ENCODE measurements around the gene ERBB2. TPM values are rescaled to one million over a fixed set of nuclear protein-coding genes. Genes with fewer than 3 reads are reported as not detected.

Gene ERBB2
- total and polyA plus RNA-seq, 10 of the 15 experiments (the other 5 are each of a cell fraction or from before 2014, with no cell fraction given): 0.39 to 7.0 (median 4.3) TPM

DNA sequence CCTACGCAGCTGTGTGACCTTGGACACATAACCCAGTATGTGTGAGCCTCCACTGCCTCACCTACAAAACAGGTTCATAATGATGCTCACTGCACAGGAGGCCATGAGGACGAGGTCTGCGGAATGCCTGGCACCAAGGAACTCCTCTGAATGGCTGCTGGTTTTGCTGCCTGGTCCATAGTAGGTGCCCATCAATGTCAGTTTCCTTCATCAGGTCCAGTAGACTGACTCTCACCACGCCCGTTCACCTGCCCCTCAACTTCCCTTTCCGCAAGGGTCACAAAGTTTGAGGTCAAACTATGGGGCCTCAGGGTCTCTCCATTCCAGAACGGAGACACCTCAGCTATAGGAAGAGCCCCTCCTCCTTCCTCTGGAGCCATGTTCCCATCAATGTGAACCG is 22.8 kb upstream of the ERBB2 start:
- FAIRE-seq (no peak), ATAC-seq (no peak), DNase-seq (ENCODE audit: low read depth, low spot score) (no peak)
- WGBS (ENCODE audit: insufficient coverage, insufficient replicate concordance, low lambda C conversion rate, missing lambda C conversion rate): 39% methylated on average over 8 of the region's 8 CpGs
- H3K36me3 ChIP-seq (ENCODE audit: control insufficient read depth in 2 of 2, insufficient read depth in 2 of 2, low read length in 1 of 2): no peaks in the 10 kb centered on the region
- SMC1A ChIA-PET (ENCODE audit: uncharacterized antibody, unreplicated experiment): interaction anchor here (1.1 to 1.5 kb wide), 2 partner anchors 42 to 53 kb away, joined by 3 to 4 read pairs; partner anchors contain the start of gene MIEN1
- RAD21 ChIA-PET (ENCODE audit: unreplicated experiment): interaction anchor here (3.1 kb wide), 1 partner anchor 10 kb away, joined by 9 read pairs; the partner anchor contains the start of gene PGAP3
- intact Hi-C loops (cut with micrococcal nuclease; ENCODE audit: unreplicated experiment) (no loop called here), in situ Hi-C loops (cut with MboI) (no loop called here)
- H3K4me2 ChIP-seq (ENCODE audit: control insufficient read depth, insufficient read depth): no peak overlapping the region
- H3K4me1 ChIP-seq (ENCODE audit: control insufficient read depth, insufficient read depth, low read length): peaks cover 45% of the 10 kb centered on the region
- POLR2A ChIA-PET: interaction anchor here (0.6 to 1.6 kb wide), 3 partner anchors 11 to 478 kb away, joined by 3 to 7 read pairs (median 4); partner anchors contain the start of gene PGAP3
- H3K27ac ChIP-seq (ENCODE audit: control insufficient read depth, insufficient read depth): no peak overlapping the region
- H3K79me2 ChIP-seq (ENCODE audit: control insufficient read depth, insufficient read depth, low read length): no peaks in the 10 kb centered on the region
- H4K20me1 ChIP-seq (ENCODE audit: control insufficient read depth, insufficient read depth): no peaks in the 10 kb centered on the region
- H3K27me3 ChIP-seq (replicated peaks in 1 of 2; ENCODE audit: control insufficient read depth in 2 of 2, insufficient read depth in 2 of 2, low read length in 1 of 2): no peaks in the 10 kb centered on the region
- TF ChIP-seq, protein P1, sequence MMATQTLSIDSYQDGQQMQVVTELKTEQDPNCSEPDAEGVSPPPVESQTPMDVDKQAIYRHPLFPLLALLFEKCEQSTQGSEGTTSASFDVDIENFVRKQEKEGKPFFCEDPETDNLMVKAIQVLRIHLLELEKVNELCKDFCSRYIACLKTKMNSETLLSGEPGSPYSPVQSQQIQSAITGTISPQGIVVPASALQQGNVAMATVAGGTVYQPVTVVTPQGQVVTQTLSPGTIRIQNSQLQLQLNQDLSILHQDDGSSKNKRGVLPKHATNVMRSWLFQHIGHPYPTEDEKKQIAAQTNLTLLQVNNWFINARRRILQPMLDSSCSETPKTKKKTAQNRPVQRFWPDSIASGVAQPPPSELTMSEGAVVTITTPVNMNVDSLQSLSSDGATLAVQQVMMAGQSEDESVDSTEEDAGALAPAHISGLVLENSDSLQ (IDR thresholded peaks at IDR 0.05): peak; percentile 52
- no peak for TF ChIP-seq EED (IDR thresholded peaks at IDR 0.05; ENCODE audit: low read depth)
- CTCF ChIA-PET: interaction anchor here (1.6 to 4.5 kb wide), 3 partner anchors 8 to 54 kb away, joined by 4 to 36 read pairs (median 17); partner anchors contain the start of genes MIEN1 and PNMT
- no peaks in the 10 kb centered on the region for H3K9me3 ChIP-seq (replicated peaks; ENCODE audit: control insufficient read depth, insufficient read depth, low read length)
- H3K4me3 ChIP-seq: no peak overlapping the region
- BruUV-seq (replicated peaks): no TSS peak
- no peak overlapping the region for H3K9ac ChIP-seq (ENCODE audit: control insufficient read depth, insufficient read depth, low read length)
- no peak overlapping the region for H2AFZ ChIP-seq (ENCODE audit: control insufficient read depth, low read depth, low read length)

DNA sequence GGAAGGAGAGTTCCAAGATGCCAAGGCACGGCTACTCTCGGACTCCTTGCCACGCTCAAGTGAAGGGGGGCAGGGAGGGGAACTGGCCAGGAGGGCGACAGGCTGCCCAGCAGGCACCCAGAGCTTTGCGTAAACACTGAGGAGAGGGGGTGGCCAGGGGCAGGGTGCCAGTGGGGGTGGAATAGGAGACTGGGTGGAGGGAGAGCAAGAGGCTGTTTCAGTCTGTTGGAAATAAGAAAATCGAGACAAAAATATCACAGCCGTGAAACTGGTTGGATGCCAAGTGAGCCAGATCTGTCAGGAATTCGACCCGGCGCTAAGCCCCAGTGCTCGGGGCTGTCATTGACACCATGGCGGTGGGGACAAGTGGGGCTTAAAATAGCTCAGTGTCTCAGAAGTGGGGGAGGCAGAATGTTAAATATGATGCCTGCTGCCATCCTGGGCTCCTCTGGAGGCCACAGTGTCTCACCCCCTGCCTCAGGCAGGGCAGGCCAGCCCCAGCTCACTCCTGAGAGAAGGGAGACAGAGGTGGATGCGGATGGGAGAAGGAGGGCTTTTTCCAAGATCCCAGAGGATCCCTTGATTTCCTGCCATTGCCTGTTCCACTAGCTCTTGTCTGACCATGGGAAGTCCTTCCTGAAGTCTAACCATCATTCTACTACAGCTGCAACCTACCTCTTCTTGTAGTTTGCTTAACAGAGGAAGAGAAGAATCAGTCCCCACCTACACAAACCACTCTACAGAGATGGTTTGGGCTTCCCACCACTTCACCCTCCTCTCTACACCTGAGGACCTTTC is 22.1 kb upstream of the ERBB2 start:
- no peaks in the 10 kb centered on the region for H4K20me1 ChIP-seq (ENCODE audit: control insufficient read depth, insufficient read depth)
- ChIA-PET SMC1A (ENCODE audit: uncharacterized antibody, unreplicated experiment) (interaction anchor here (1.1 to 1.5 kb wide), 2 partner anchors 41 to 52 kb away, joined by 3 to 4 read pairs; partner anchors contain the start of gene MIEN1), POLR2A (interaction anchor here (0.6 to 1.6 kb wide), 4 partner anchors 10 to 478 kb away, joined by 3 to 7 read pairs (median 4); partner anchors contain the start of gene PGAP3), RAD21 (ENCODE audit: unreplicated experiment) (no interaction called here), CTCF (interaction anchor here (0.8 to 4.5 kb wide), 7 partner anchors 9 to 54 kb away, joined by 3 to 36 read pairs (median 3); partner anchors contain the start of genes MIEN1, PGAP3 and PNMT)
- TF ChIP-seq SREBF2 (IDR thresholded peaks at IDR 0.05; ENCODE audit: low read length): no peak
- 0 out of 2 replicates have a peak, but pooled peaks have one; percentile 33 for TF ChIP-seq ZNF217 (IDR thresholded peaks at IDR 0.05)
- peak; percentile 25; the same call in 1 of the 2 replicates for TF ChIP-seq SMARCA5 (IDR thresholded peaks at IDR 0.05)
- TF ChIP-seq, protein P2, sequence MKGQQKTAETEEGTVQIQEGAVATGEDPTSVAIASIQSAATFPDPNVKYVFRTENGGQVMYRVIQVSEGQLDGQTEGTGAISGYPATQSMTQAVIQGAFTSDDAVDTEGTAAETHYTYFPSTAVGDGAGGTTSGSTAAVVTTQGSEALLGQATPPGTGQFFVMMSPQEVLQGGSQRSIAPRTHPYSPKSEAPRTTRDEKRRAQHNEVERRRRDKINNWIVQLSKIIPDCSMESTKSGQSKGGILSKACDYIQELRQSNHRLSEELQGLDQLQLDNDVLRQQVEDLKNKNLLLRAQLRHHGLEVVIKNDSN (IDR thresholded peaks at IDR 0.05; ENCODE audit: borderline replicate concordance, extremely low read length, insufficient read depth, low read depth, low read length): no peak
- no peak for TF ChIP-seq ZNF207 (IDR thresholded peaks at IDR 0.05; ENCODE audit: borderline replicate concordance)
- TF ChIP-seq, protein P3, sequence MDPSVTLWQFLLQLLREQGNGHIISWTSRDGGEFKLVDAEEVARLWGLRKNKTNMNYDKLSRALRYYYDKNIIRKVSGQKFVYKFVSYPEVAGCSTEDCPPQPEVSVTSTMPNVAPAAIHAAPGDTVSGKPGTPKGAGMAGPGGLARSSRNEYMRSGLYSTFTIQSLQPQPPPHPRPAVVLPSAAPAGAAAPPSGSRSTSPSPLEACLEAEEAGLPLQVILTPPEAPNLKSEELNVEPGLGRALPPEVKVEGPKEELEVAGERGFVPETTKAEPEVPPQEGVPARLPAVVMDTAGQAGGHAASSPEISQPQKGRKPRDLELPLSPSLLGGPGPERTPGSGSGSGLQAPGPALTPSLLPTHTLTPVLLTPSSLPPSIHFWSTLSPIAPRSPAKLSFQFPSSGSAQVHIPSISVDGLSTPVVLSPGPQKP (IDR thresholded peaks at IDR 0.05; ENCODE audit: low read depth, low read length): no peak
- TF ChIP-seq, protein P4, sequence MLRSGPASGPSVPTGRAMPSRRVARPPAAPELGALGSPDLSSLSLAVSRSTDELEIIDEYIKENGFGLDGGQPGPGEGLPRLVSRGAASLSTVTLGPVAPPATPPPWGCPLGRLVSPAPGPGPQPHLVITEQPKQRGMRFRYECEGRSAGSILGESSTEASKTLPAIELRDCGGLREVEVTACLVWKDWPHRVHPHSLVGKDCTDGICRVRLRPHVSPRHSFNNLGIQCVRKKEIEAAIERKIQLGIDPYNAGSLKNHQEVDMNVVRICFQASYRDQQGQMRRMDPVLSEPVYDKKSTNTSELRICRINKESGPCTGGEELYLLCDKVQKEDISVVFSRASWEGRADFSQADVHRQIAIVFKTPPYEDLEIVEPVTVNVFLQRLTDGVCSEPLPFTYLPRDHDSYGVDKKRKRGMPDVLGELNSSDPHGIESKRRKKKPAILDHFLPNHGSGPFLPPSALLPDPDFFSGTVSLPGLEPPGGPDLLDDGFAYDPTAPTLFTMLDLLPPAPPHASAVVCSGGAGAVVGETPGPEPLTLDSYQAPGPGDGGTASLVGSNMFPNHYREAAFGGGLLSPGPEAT (IDR thresholded peaks at IDR 0.05; ENCODE audit: low read depth): no peak
- no peak overlapping the region for H3K4me2 ChIP-seq (ENCODE audit: control insufficient read depth, insufficient read depth)
- no peak overlapping the region for H2AFZ ChIP-seq (ENCODE audit: control insufficient read depth, low read depth, low read length)
- intact Hi-C loops (cut with micrococcal nuclease; ENCODE audit: unreplicated experiment): no loop called here
- ATAC-seq: no peak
- BruUV-seq (replicated peaks): no TSS peak
- no peak for DNase-seq (ENCODE audit: low read depth, low spot score)
- H3K27me3 ChIP-seq (replicated peaks in 1 of 2; ENCODE audit: control insufficient read depth in 2 of 2, insufficient read depth in 2 of 2, low read length in 1 of 2): no peaks in the 10 kb centered on the region
- in situ Hi-C loops (cut with MboI): no loop called here
- H3K79me2 ChIP-seq (ENCODE audit: control insufficient read depth, insufficient read depth, low read length): no peaks in the 10 kb centered on the region
- no peak for FAIRE-seq
- no peak overlapping the region for H3K4me3 ChIP-seq
- 86% methylated on average over 13 of the region's 13 CpGs for WGBS (ENCODE audit: insufficient coverage, insufficient replicate concordance, low lambda C conversion rate, missing lambda C conversion rate)
- no peak overlapping the region for H3K27ac ChIP-seq (ENCODE audit: control insufficient read depth, insufficient read depth)
- H3K9ac ChIP-seq (ENCODE audit: control insufficient read depth, insufficient read depth, low read length): no peak overlapping the region
- peaks cover 45% of the 10 kb centered on the region for H3K4me1 ChIP-seq (ENCODE audit: control insufficient read depth, insufficient read depth, low read length)
- H3K9me3 ChIP-seq (replicated peaks; ENCODE audit: control insufficient read depth, insufficient read depth, low read length): no peaks in the 10 kb centered on the region
- H3K36me3 ChIP-seq (ENCODE audit: control insufficient read depth in 2 of 2, insufficient read depth in 2 of 2, low read length in 1 of 2): no peaks in the 10 kb centered on the region
